ENCODE results near the gene FBXO41.

FBXO41 gene

GRCh38 chr2:73250872-73251846, 33.1 kb downstream of the FBXO41 start:
- Histone ChIP-seq H3K79me2 (ENCODE audit: low read length) (peaks cover 6% of the 10 kb centered on the region; the same call in 1 of the 2 replicates), H3K36me3 (replicated peaks; ENCODE audit: insufficient read depth, low read length) (peaks cover 19% of the 10 kb centered on the region), H3K27ac (ENCODE audit: low read length) (no peak overlapping the region), H3K4me3 (ENCODE audit: low read length) (no peak overlapping the region), H3K9me2 (replicated peaks; ENCODE audit: insufficient read depth, low read length) (no peaks in the 10 kb centered on the region), H3K9me3 (replicated peaks; ENCODE audit: insufficient read depth, low read length) (no peaks in the 10 kb centered on the region), H3K9ac (ENCODE audit: low read length) (no peak overlapping the region), H3K27me3 (replicated peaks; ENCODE audit: insufficient read depth, low read length) (no peaks in the 10 kb centered on the region), H3F3A (ENCODE audit: insufficient read depth, low read length) (no peaks in the 10 kb centered on the region), H3K4me1 (ENCODE audit: low read length) (no peaks in the 10 kb centered on the region), H3K4me2 (ENCODE audit: low read depth, low read length) (no peak overlapping the region), H2AFZ (ENCODE audit: low read length) (no peak overlapping the region), H4K20me1 (ENCODE audit: insufficient read depth, low read length) (no peaks in the 10 kb centered on the region)
- TF ChIP-seq CTCF (IDR thresholded peaks at IDR 0.05; ENCODE audit: low read length) (no peak), EZH2 (optimal IDR thresholded peaks at IDR 0.05; ENCODE audit: low read depth, low read length) (no peak), EZH2phosphoT487 (IDR thresholded peaks at IDR 0.05; ENCODE audit: low read length) (no peak)
- no peak for DNase-seq

GRCh38 chr2:73249636-73250035, 34.6 kb downstream of the FBXO41 start:
- no peak overlapping the region for H3K9ac ChIP-seq (ENCODE audit: low read length)
- no peaks in the 10 kb centered on the region for H4K20me1 ChIP-seq (ENCODE audit: insufficient read depth, low read length)
- H3K27ac ChIP-seq (ENCODE audit: low read length), result no peak overlapping the region
- H3K79me2 ChIP-seq (ENCODE audit: low read length), result peaks cover 20% of the 10 kb centered on the region
- no peak for DNase-seq
- H3K36me3 ChIP-seq (replicated peaks; ENCODE audit: insufficient read depth, low read length), result peaks cover 24% of the 10 kb centered on the region
- no peaks in the 10 kb centered on the region for H3K27me3 ChIP-seq (replicated peaks; ENCODE audit: insufficient read depth, low read length)
- H3K9me3 ChIP-seq (replicated peaks; ENCODE audit: insufficient read depth, low read length), result no peaks in the 10 kb centered on the region
- no peak overlapping the region for H2AFZ ChIP-seq (ENCODE audit: low read length)
- no peak for TF ChIP-seq EZH2phosphoT487 (IDR thresholded peaks at IDR 0.05; ENCODE audit: low read length)
- no peak for TF ChIP-seq EZH2 (optimal IDR thresholded peaks at IDR 0.05; ENCODE audit: low read depth, low read length)
- no peak for TF ChIP-seq CTCF (IDR thresholded peaks at IDR 0.05; ENCODE audit: low read length)
- H3K4me1 ChIP-seq (ENCODE audit: low read length), result no peaks in the 10 kb centered on the region
- H3K4me3 ChIP-seq (ENCODE audit: low read length), result no peak overlapping the region
- H3K4me2 ChIP-seq (ENCODE audit: low read depth, low read length), result no peak overlapping the region
- no peaks in the 10 kb centered on the region for H3F3A ChIP-seq (ENCODE audit: insufficient read depth, low read length)
- H3K9me2 ChIP-seq (replicated peaks; ENCODE audit: insufficient read depth, low read length), result no peaks in the 10 kb centered on the region

- Histone ChIP-seq H3F3A (ENCODE audit: insufficient read depth, low read length) (no peaks in the 10 kb centered on the region; the same call in 1 of the 2 replicates), H3K79me2 (ENCODE audit: low read length) (peaks cover 43% of the 10 kb centered on the region), H3K9ac (ENCODE audit: low read length) (no peak overlapping the region), H4K20me1 (ENCODE audit: insufficient read depth, low read length) (0 out of 2 replicates have a peak, but pooled peaks cover 4% of the 10 kb centered on the region), H3K36me3 (replicated peaks; ENCODE audit: insufficient read depth, low read length) (peaks cover 29% of the 10 kb centered on the region), H3K4me2 (ENCODE audit: low read depth, low read length) (no peak overlapping the region), H3K9me3 (replicated peaks; ENCODE audit: insufficient read depth, low read length) (no peaks in the 10 kb centered on the region), H3K9me2 (replicated peaks; ENCODE audit: insufficient read depth, low read length) (no peaks in the 10 kb centered on the region), H3K27me3 (replicated peaks; ENCODE audit: insufficient read depth, low read length) (no peaks in the 10 kb centered on the region), H3K4me1 (ENCODE audit: low read length) (no peaks in the 10 kb centered on the region), H2AFZ (ENCODE audit: low read length) (no peak overlapping the region), H3K4me3 (ENCODE audit: low read length) (no peak overlapping the region), H3K27ac (ENCODE audit: low read length) (no peak overlapping the region)
- TF ChIP-seq EZH2phosphoT487 (IDR thresholded peaks at IDR 0.05; ENCODE audit: low read length) (no peak), EZH2 (optimal IDR thresholded peaks at IDR 0.05; ENCODE audit: low read depth, low read length) (no peak), CTCF (IDR thresholded peaks at IDR 0.05; ENCODE audit: low read length) (no peak)
- no peak for DNase-seq
Observed at GRCh38 chr2:73246850-73247249, 37.4 kb downstream of the FBXO41 start.

All from MM.1S (cell line).